CD4-positive, CD25-positive, alpha-beta regulatory T cell (primary cell): ENCODE results near the gene ZNHIT2. TPM values are rescaled to one million over a fixed set of nuclear protein-coding genes. Genes with fewer than 3 reads are reported as not detected.
"Not testable (repeated sequence)": the region's sequence is repeated elsewhere in the genome, so short reads cannot be mapped to it uniquely, and the experiment has no call there.

Experiments used
- ATAC-seq, 2 donors: fragments of 150-1000 bp; cut with Tn5 transposase; one replicate each; pipeline ENCODE4 v1.10.0; 2021; ENCODE audit warnings: low read depth in 2 of 2, moderate number of reproducible peaks in 2 of 2, moderate library complexity in 1 of 2
- DNase-seq, 3 donors: peaks; one replicate each; pipeline versions ENCODE4 v3.0.0 to v3.0.0-alpha.2; 2012 to 2022; ENCODE audit warnings: mixed read lengths in 1 of 3
- H3K27ac ChIP-seq: one replicate; pipeline ENCODE4 v1.7.0; 2013; ENCODE audit warnings: mild to moderate bottlenecking, low read length; ENCODE audit not compliant: insufficient read depth, poor library complexity, severe bottlenecking
- H3K27me3 ChIP-seq: one replicate; pipeline ENCODE4 v1.7.0; 2013; ENCODE audit warnings: low read length; ENCODE audit not compliant: control insufficient read depth, insufficient read depth
- H3K36me3 ChIP-seq: one replicate; pipeline ENCODE4 v1.7.0; 2013; ENCODE audit warnings: mild to moderate bottlenecking, low read length, moderate library complexity; ENCODE audit not compliant: control insufficient read depth, insufficient read depth
- H3K4me1 ChIP-seq: 2 replicates; pipeline ENCODE4 v1.7.0; 2013; ENCODE audit warnings: mild to moderate bottlenecking, low read length; ENCODE audit not compliant: insufficient read depth, control insufficient read depth, poor library complexity, severe bottlenecking
- H3K4me3 ChIP-seq: one replicate; pipeline ENCODE4 v1.7.0; 2013; ENCODE audit warnings: low read depth, mild to moderate bottlenecking, low read length, moderate library complexity
- H3K9me3 ChIP-seq, 2 experiments: 1 replicate in 1 of 2; 2 replicates in 1 of 2; pipeline ENCODE4 v1.7.0; 2013; ENCODE audit warnings: low read length in 2 of 2, mild to moderate bottlenecking in 1 of 2, moderate library complexity in 1 of 2; ENCODE audit not compliant: control insufficient read depth in 2 of 2
- H3K27ac Mint-ChIP-seq, 3 donors: one replicate each; pipeline ENCODE4 v1.8.0; 2020 to 2022; ENCODE audit warnings: mild to moderate bottlenecking in 3 of 3, mixed read lengths in 3 of 3, moderate library complexity in 2 of 3
- H3K27me3 Mint-ChIP-seq: one replicate; pipeline ENCODE4 v1.8.0; 2022; ENCODE audit warnings: mild to moderate bottlenecking, mixed read lengths
- H3K36me3 Mint-ChIP-seq: one replicate; pipeline ENCODE4 v1.8.0; 2020; ENCODE audit warnings: mixed read lengths
- H3K4me1 Mint-ChIP-seq, 4 donors: one replicate each; pipeline ENCODE4 v1.8.0; 2020 to 2022; ENCODE audit warnings: mixed read lengths in 4 of 4, mild to moderate bottlenecking in 1 of 4
- H3K4me3 Mint-ChIP-seq, 4 donors: one replicate each; pipeline ENCODE4 v1.8.0; 2020 to 2022; ENCODE audit warnings: mild to moderate bottlenecking in 4 of 4, mixed read lengths in 4 of 4, moderate library complexity in 3 of 4
- H3K9me3 Mint-ChIP-seq, 7 donors: one replicate each; pipeline ENCODE4 v1.8.0; 2020 to 2022; ENCODE audit warnings: mixed read lengths in 7 of 7, mild to moderate bottlenecking in 3 of 7, moderate library complexity in 2 of 7
- polyA plus RNA-seq, 4 donors: library from polyadenylated mRNA; unstranded; fragments of 300-500 nt; fragmentation: Illumina TruSeq; gene quantifications; one replicate each; pipeline ENCODE4 v1.2.3, GENCODE V29; 2021
- total RNA-seq: library from RNA; stranded (reverse); gene quantifications from one replicate; pipeline ENCODE4 v1.2.3, GENCODE V29; 2022

ZNHIT2 gene
- total and polyA plus RNA-seq, 5 donors from 2014 or later, result 6.0 to 29.0 (median 22.4) TPM

- ATAC-seq, result no peak
- peaks cover 10 to 61% (median 28%) of the 10 kb centered on the region in 4 donors for H3K4me1 Mint-ChIP-seq
These were observed 4.0 kb upstream of the ZNHIT2 start for GRCh38 chr11:65121447-65121864.

DNA sequence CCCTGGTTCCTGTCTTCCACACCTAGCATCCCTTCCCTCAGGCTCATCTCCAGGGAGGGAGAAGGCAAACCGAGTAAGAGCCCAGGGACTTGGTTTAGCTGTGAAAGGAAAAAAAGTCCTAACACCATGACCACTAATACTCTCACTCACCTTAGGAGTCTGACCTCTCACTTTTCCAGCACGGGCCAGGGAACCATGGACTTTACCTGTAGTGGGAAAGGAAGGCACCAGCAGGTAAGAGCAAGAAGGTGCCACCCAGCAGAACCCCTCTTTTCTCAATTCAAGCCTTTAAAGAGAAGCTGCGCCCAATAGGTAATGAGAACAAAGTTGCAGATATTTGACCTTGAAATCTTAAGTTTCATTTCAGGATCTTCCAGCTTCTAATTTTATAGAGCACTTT, 3.3 kb upstream of the ZNHIT2 start:
- no peaks in the 10 kb centered on the region for H3K27me3 ChIP-seq
- no peak for DNase-seq
- peaks cover 10 to 66% (median 28%) of the 10 kb centered on the region in 4 donors for H3K4me1 Mint-ChIP-seq
- H3K4me3 Mint-ChIP-seq, result peak overlapping the region; percentile 95 to 99 (median 96)
- H3K36me3 Mint-ChIP-seq, result peaks cover 35% of the 10 kb centered on the region
- H3K4me3 ChIP-seq, result peak overlapping the region; percentile 98
- no peaks in the 10 kb centered on the region for H3K9me3 ChIP-seq
- H3K27ac ChIP-seq, result peak overlapping the region; percentile 96
- peaks cover 43% of the 10 kb centered on the region for H3K4me1 ChIP-seq
- H3K27me3 Mint-ChIP-seq, result peaks cover 5% of the 10 kb centered on the region
- peak overlapping the region; percentile 48 to 100 (median 99) for H3K27ac Mint-ChIP-seq
- ATAC-seq, result no peak
- H3K36me3 ChIP-seq, result peaks cover 45% of the 10 kb centered on the region
- peaks cover 0 to 1% (median 0%) of the 10 kb centered on the region in 7 donors for H3K9me3 Mint-ChIP-seq

More at GRCh38 chr11:65121447-65121864, 4.0 kb upstream of the ZNHIT2 start:
- peak overlapping the region; percentile 95 to 99 (median 96) for H3K4me3 Mint-ChIP-seq
- Histone ChIP-seq H3K27ac (peak overlapping the region; percentile 96), H3K36me3 (peaks cover 52% of the 10 kb centered on the region), H3K4me3 (peak overlapping the region; percentile 98), H3K4me1 (peaks cover 37% of the 10 kb centered on the region), H3K9me3 (no peaks in the 10 kb centered on the region), H3K27me3 (no peaks in the 10 kb centered on the region)
- DNase-seq, result peak in 2 of 3 donors; percentile 18 to 50
- peaks cover 37% of the 10 kb centered on the region for H3K36me3 Mint-ChIP-seq
- H3K9me3 Mint-ChIP-seq, result peaks cover 0 to 1% (median 0%) of the 10 kb centered on the region in 7 donors
- peak overlapping the region; percentile 99 to 100 (median 100) for H3K27ac Mint-ChIP-seq
- H3K27me3 Mint-ChIP-seq, result peaks cover 5% of the 10 kb centered on the region

- H3K27ac ChIP-seq, result peak overlapping the region; percentile 96
- Mint-ChIP-seq H3K9me3 (peaks cover 0 to 1% (median 0%) of the 10 kb centered on the region in 7 donors), H3K27ac (peak overlapping the region in 2 of 3 donors; percentile 54 to 81), H3K36me3 (peaks cover 35% of the 10 kb centered on the region), H3K4me3 (peak overlapping the region; percentile 43 to 99 (median 56)), H3K27me3 (peaks cover 5% of the 10 kb centered on the region), H3K4me1 (peaks cover 10 to 71% (median 28%) of the 10 kb centered on the region in 4 donors)
- peaks cover 43% of the 10 kb centered on the region for H3K4me1 ChIP-seq
- H3K9me3 ChIP-seq, result no peaks in the 10 kb centered on the region
- H3K27me3 ChIP-seq, result no peaks in the 10 kb centered on the region
- peaks cover 34% of the 10 kb centered on the region for H3K36me3 ChIP-seq
- ATAC-seq (no peak), DNase-seq (no peak)
- H3K4me3 ChIP-seq, result no peak overlapping the region
These were observed 2.1 kb upstream of the ZNHIT2 start for GRCh38 chr11:65119670-65119995.

GRCh38 chr11:65118891-65119669, 1.6 kb upstream of the ZNHIT2 start:
- H3K36me3 Mint-ChIP-seq, result peaks cover 35% of the 10 kb centered on the region
- not testable (repeated sequence) for H3K9me3 Mint-ChIP-seq, H3K27me3 Mint-ChIP-seq, H3K27me3 ChIP-seq, H3K4me3 Mint-ChIP-seq, DNase-seq, H3K4me3 ChIP-seq, H3K9me3 ChIP-seq, ATAC-seq
- peaks cover 43% of the 10 kb centered on the region for H3K4me1 ChIP-seq
- H3K27ac ChIP-seq, result peak overlapping the region; percentile 96
- H3K4me1 Mint-ChIP-seq, result peaks cover 9 to 70% (median 26%) of the 10 kb centered on the region in 4 donors
- H3K27ac Mint-ChIP-seq, result peak overlapping the region in 2 of 3 donors; percentile 94 to 95
- H3K36me3 ChIP-seq, result peaks cover 29% of the 10 kb centered on the region

DNA sequence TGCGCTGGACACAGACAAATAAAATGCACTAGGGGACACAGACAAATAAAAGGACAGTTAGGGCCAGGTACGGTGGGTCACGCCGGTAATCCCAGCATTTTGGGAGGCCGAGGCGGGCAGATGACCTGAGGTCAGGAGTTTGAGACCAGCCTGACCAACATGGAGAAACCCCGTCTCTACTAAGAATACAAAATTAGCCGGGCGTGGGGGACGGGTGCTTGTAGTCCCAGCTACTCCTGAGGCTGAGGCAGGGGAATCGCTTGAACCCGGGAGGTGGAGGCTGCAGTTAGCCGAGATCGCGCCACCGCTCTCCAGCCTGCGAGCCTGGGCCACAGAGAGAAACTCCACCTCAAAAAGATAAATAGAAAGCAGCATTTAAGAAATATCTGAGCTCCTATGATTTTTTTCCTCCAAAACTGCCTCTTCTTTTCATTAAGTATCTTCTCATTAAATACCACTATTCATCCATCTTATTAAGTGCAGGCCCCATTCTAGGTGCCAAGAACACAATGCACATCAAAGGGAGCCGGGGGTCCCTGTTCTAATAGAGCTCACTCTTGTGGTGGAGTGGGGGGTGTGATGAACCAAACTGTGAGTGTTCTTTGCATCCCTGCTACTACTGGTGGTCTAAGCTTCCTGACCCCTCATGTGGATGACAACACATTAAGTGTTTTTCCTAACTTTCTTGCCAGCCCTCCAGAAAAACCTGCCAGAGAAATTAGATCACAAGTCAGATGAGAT, 766 bp upstream of the ZNHIT2 start:
- Mint-ChIP-seq H3K4me3 (peak overlapping the region; percentile 90 to 94 (median 92)), H3K27me3 (peaks cover 5% of the 10 kb centered on the region), H3K36me3 (peaks cover 35% of the 10 kb centered on the region), H3K9me3 (peaks cover 0 to 1% (median 0%) of the 10 kb centered on the region in 7 donors), H3K4me1 (peaks cover 10 to 71% (median 29%) of the 10 kb centered on the region in 4 donors), H3K27ac (peak overlapping the region; percentile 92 to 95 (median 94))
- no peak for DNase-seq
- Histone ChIP-seq H3K36me3 (peaks cover 28% of the 10 kb centered on the region), H3K27ac (peak overlapping the region; percentile 96), H3K4me3 (no peak overlapping the region), H3K9me3 (no peaks in the 10 kb centered on the region), H3K4me1 (peaks cover 48% of the 10 kb centered on the region), H3K27me3 (no peaks in the 10 kb centered on the region)
- no peak for ATAC-seq

DNA sequence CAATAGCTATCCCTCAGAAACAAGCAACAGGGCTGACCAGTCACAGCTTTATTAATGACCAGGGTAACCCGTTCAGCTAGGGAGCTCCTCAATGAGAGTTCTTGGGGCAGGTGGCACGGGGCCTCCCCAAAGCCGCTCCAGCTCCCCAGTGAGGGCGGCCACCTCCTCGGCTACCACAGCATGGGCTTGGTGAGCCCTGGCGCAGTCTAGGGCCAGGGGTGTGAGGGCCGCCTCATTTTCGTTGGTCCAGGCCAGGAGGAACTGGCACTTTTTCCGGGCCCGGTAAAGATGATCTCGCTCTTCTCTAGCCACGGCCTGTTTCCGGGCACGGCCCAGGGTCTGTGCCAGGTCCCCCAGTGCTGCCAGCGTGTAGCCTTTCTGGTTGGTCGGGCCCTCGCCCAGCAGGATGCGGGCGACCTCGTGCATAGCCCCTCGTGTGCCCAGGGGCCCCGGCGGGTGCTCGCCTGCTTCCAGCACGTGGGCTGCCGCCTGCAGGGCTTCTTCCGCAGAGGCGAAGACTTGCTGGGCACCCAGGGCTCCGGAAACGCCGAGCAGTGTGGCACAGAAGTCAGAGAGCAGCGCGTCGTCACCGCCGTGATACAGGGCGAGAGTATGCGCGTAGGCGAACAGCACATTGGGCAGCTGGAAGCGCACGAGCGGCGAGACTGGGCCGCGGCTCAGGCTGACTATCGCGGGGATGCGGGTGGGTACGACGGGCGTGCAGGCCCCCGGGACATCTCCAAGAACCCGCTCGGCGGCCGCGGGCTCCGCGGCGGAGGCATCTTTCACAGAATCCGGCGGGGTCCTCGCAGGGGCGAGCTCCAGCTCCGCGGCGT, 913 bp downstream of the ZNHIT2 start:
- H3K4me1 ChIP-seq, result peaks cover 53% of the 10 kb centered on the region
- H3K27me3 Mint-ChIP-seq, result peaks cover 5% of the 10 kb centered on the region
- H3K27ac ChIP-seq, result peak overlapping the region; percentile 96
- peaks cover 28% of the 10 kb centered on the region for H3K36me3 ChIP-seq
- H3K4me1 Mint-ChIP-seq, result peaks cover 4 to 67% (median 26%) of the 10 kb centered on the region in 4 donors
- DNase-seq (peak; percentile 43 to 84 (median 71)), ATAC-seq (peak; percentile 13 to 30)
- H3K27me3 ChIP-seq, result no peaks in the 10 kb centered on the region
- peaks cover 27% of the 10 kb centered on the region for H3K36me3 Mint-ChIP-seq
- H3K9me3 ChIP-seq, result no peaks in the 10 kb centered on the region
- H3K4me3 Mint-ChIP-seq, result peak overlapping the region; percentile 90 to 96 (median 92)
- no peaks in the 10 kb centered on the region for H3K9me3 Mint-ChIP-seq
- peak overlapping the region; percentile 13 for H3K4me3 ChIP-seq
- peak overlapping the region; percentile 43 to 97 (median 95) for H3K27ac Mint-ChIP-seq
